ENCODE results near the gene TPCN1. TPM values are rescaled to one million over a fixed set of nuclear protein-coding genes. Genes with fewer than 3 reads are reported as not detected.

TPCN1 gene
- total RNA-seq, 1 donor from 2014 or later, result 39.5 TPM

- Histone ChIP-seq H3K9me3 (no peaks in the 10 kb centered on the region), H3K36me3 (peaks cover 0 to 13% of the 10 kb centered on the region in 2 donors), H3K27ac (peak overlapping the region; percentile 80), H3K4me1 (peaks cover 31% of the 10 kb centered on the region), H3K27me3 (no peaks in the 10 kb centered on the region), H3K4me3 (peak overlapping the region; percentile 80 to 88)
- TF ChIP-seq POLR2A (IDR thresholded peaks at IDR 0.05) (no peak), CTCF (IDR thresholded peaks at IDR 0.05) (no peak), POLR2AphosphoS5 (IDR thresholded peaks at IDR 0.05; ENCODE audit: insufficient read depth in 1 of 2, low read depth in 1 of 2) (no peak)
- intact Hi-C loops (cut with DNase I), result no loop called here
- peak in 1 of 2 donors; percentile 90 for DNase-seq (ENCODE audit: extremely low spot score in 2 of 2)
Measured at GRCh38 chr12:113184098-113184899, 37.0 kb upstream of the TPCN1 start.

GRCh38 chr12:113184900-113185179, 36.4 kb upstream of the TPCN1 start:
- peak in 1 of 2 donors; percentile 96 for DNase-seq (ENCODE audit: extremely low spot score in 2 of 2)
- peaks cover 0 to 8% of the 10 kb centered on the region in 2 donors for H3K36me3 ChIP-seq
- H3K27me3 ChIP-seq, result no peaks in the 10 kb centered on the region
- H3K27ac ChIP-seq, result peak overlapping the region; percentile 80
- H3K4me3 ChIP-seq, result peak overlapping the region; percentile 80 to 88
- intact Hi-C loops (cut with DNase I), result no loop called here
- TF ChIP-seq POLR2A (IDR thresholded peaks at IDR 0.05), result peak in 1 of 2 donors; percentile 16
- peak in 1 of 3 experiments; percentile 3 for TF ChIP-seq CTCF (IDR thresholded peaks at IDR 0.05)
- TF ChIP-seq POLR2AphosphoS5 (IDR thresholded peaks at IDR 0.05; ENCODE audit: insufficient read depth in 1 of 2, low read depth in 1 of 2), result peak in 1 of 2 donors; percentile 29
- no peaks in the 10 kb centered on the region for H3K9me3 ChIP-seq
- H3K4me1 ChIP-seq, result peaks cover 31% of the 10 kb centered on the region

- peak within 1 kb of the TSS; percentile 80 for H3K27ac ChIP-seq
- H3K4me3 ChIP-seq, result peak within 1 kb of the TSS; percentile 80 to 88
- intact Hi-C loops (cut with DNase I), result no loop called here
- TF ChIP-seq CTCF (IDR thresholded peaks at IDR 0.05) (peak in 1 of 3 experiments; percentile 1), POLR2A (IDR thresholded peaks at IDR 0.05) (no peak), POLR2AphosphoS5 (IDR thresholded peaks at IDR 0.05; ENCODE audit: insufficient read depth in 1 of 2, low read depth in 1 of 2) (peak; percentile 13 to 89)
- peaks cover 0 to 2% of the 10 kb centered on the region in 2 donors for H3K36me3 ChIP-seq
- DNase-seq (ENCODE audit: extremely low spot score in 2 of 2), result no peak
- H3K9me3 ChIP-seq, result no peaks in the 10 kb centered on the region
- no peaks in the 10 kb centered on the region for H3K27me3 ChIP-seq
- peaks cover 31% of the 10 kb centered on the region for H3K4me1 ChIP-seq
Measured at GRCh38 chr12:113185180-113186032, 35.9 kb upstream of the TPCN1 start, which contains the start of the genes DDX54 and RITA1. Gene DDX54, minus strand, starts transcription at chr12:113185478. Its CDS starts 27 bp downstream, at chr12:113185451. Gene RITA1, plus strand, starts transcription at chr12:113185721. Its CDS starts 1,026 bp downstream, at chr12:113186747.

GRCh38 chr12:113186033-113186365, 35.3 kb upstream of the TPCN1 start:
- TF ChIP-seq CTCF (IDR thresholded peaks at IDR 0.05), result no peak
- no peak for TF ChIP-seq POLR2A (IDR thresholded peaks at IDR 0.05)
- TF ChIP-seq POLR2AphosphoS5 (IDR thresholded peaks at IDR 0.05; ENCODE audit: insufficient read depth in 1 of 2, low read depth in 1 of 2), result no peak
- no peaks in the 10 kb centered on the region for H3K27me3 ChIP-seq
- peaks cover 31% of the 10 kb centered on the region for H3K4me1 ChIP-seq
- no peak for DNase-seq (ENCODE audit: extremely low spot score in 2 of 2)
- H3K9me3 ChIP-seq, result no peaks in the 10 kb centered on the region
- H3K27ac ChIP-seq, result peak overlapping the region; percentile 80
- intact Hi-C loops (cut with DNase I), result no loop called here
- peak overlapping the region; percentile 80 to 88 for H3K4me3 ChIP-seq
- H3K36me3 ChIP-seq, result no peaks in the 10 kb centered on the region
